ENCODE measurements around the gene SRXN1. TPM values are rescaled to one million over a fixed set of nuclear protein-coding genes. Genes with fewer than 3 reads are reported as not detected.

The SRXN1 gene
- total and polyA plus RNA-seq, 2 donors from 2014 or later: 17.4 to 51.1 TPM

- no peaks in the 10 kb centered on the region for H3K9me3 ChIP-seq (ENCODE audit: control insufficient read depth in 2 of 3, insufficient read depth in 1 of 3, low read length in 3 of 3)
- DNase-seq (no peak), FAIRE-seq (no peak)
- TF ChIP-seq CTCF (IDR thresholded peaks at IDR 0.05; ENCODE audit: borderline replicate concordance, extremely low read depth, insufficient read depth): no peak
- H3K9ac ChIP-seq (ENCODE audit: low read length in 3 of 3): no peak overlapping the region
- no peaks in the 10 kb centered on the region for H3K36me3 ChIP-seq (ENCODE audit: control insufficient read depth in 2 of 3, insufficient read depth in 3 of 3, low read length in 3 of 3)
- no peaks in the 10 kb centered on the region for H3K4me1 ChIP-seq (ENCODE audit: control insufficient read depth in 2 of 3, insufficient read depth in 2 of 3, low read depth in 1 of 3, low read length in 3 of 3)
- H3K27ac ChIP-seq (ENCODE audit: low read depth in 2 of 2, low read length in 2 of 2): no peak overlapping the region
- H3K4me3 ChIP-seq (ENCODE audit: low read length in 3 of 3): no peak overlapping the region
- no peaks in the 10 kb centered on the region for H3K27me3 ChIP-seq (ENCODE audit: control insufficient read depth, insufficient read depth, low read length)
- intact Hi-C loops (cut with DNase I): no loop called here
These were observed 46.3 kb upstream of the SRXN1 start for GRCh38 chr20:699342-699741.

GRCh38 chr20:698276-698675 lies 45.3 kb upstream of the SRXN1 start:
- no peak for FAIRE-seq
- TF ChIP-seq CTCF (IDR thresholded peaks at IDR 0.05; ENCODE audit: borderline replicate concordance, extremely low read depth, insufficient read depth): no peak
- H3K36me3 ChIP-seq (ENCODE audit: control insufficient read depth in 2 of 3, insufficient read depth in 3 of 3, low read length in 3 of 3): no peaks in the 10 kb centered on the region
- H3K9me3 ChIP-seq (ENCODE audit: control insufficient read depth in 2 of 3, insufficient read depth in 1 of 3, low read length in 3 of 3): no peaks in the 10 kb centered on the region
- intact Hi-C loops (cut with DNase I): no loop called here
- no peaks in the 10 kb centered on the region for H3K27me3 ChIP-seq (ENCODE audit: control insufficient read depth, insufficient read depth, low read length)
- no peak overlapping the region for H3K4me3 ChIP-seq (ENCODE audit: low read length in 3 of 3)
- no peaks in the 10 kb centered on the region for H3K4me1 ChIP-seq (ENCODE audit: control insufficient read depth in 2 of 3, insufficient read depth in 2 of 3, low read depth in 1 of 3, low read length in 3 of 3)
- H3K27ac ChIP-seq (ENCODE audit: low read depth in 2 of 2, low read length in 2 of 2): no peak overlapping the region
- no peak overlapping the region for H3K9ac ChIP-seq (ENCODE audit: low read length in 3 of 3)
- no peak for DNase-seq

- intact Hi-C loops (cut with DNase I): no loop called here
- no peak for TF ChIP-seq CTCF (IDR thresholded peaks at IDR 0.05; ENCODE audit: borderline replicate concordance, extremely low read depth, insufficient read depth)
- Histone ChIP-seq H3K27me3 (ENCODE audit: control insufficient read depth, insufficient read depth, low read length) (no peaks in the 10 kb centered on the region), H3K27ac (ENCODE audit: low read depth in 2 of 2, low read length in 2 of 2) (no peak overlapping the region), H3K4me1 (ENCODE audit: control insufficient read depth in 2 of 3, insufficient read depth in 2 of 3, low read depth in 1 of 3, low read length in 3 of 3) (no peaks in the 10 kb centered on the region), H3K9me3 (ENCODE audit: control insufficient read depth in 2 of 3, insufficient read depth in 1 of 3, low read length in 3 of 3) (no peaks in the 10 kb centered on the region), H3K9ac (ENCODE audit: low read length in 3 of 3) (no peak overlapping the region), H3K4me3 (ENCODE audit: low read length in 3 of 3) (no peak overlapping the region), H3K36me3 (ENCODE audit: control insufficient read depth in 2 of 3, insufficient read depth in 3 of 3, low read length in 3 of 3) (no peaks in the 10 kb centered on the region)
- DNase-seq (no peak), FAIRE-seq (no peak)
These were observed 44.8 kb upstream of the SRXN1 start for GRCh38 chr20:697826-698225.

GRCh38 chr20:695165-695866 lies 42.3 kb upstream of the SRXN1 start:
- no peak overlapping the region for H3K9ac ChIP-seq (ENCODE audit: low read length in 3 of 3)
- H3K27me3 ChIP-seq (ENCODE audit: control insufficient read depth, insufficient read depth, low read length): no peaks in the 10 kb centered on the region
- no peaks in the 10 kb centered on the region for H3K9me3 ChIP-seq (ENCODE audit: control insufficient read depth in 2 of 3, insufficient read depth in 1 of 3, low read length in 3 of 3)
- no peak for FAIRE-seq
- TF ChIP-seq CTCF (IDR thresholded peaks at IDR 0.05; ENCODE audit: borderline replicate concordance, extremely low read depth, insufficient read depth): no peak
- no peak overlapping the region for H3K4me3 ChIP-seq (ENCODE audit: low read length in 3 of 3)
- DNase-seq: peak in 1 of 5 donors; percentile 20
- intact Hi-C loops (cut with DNase I): no loop called here
- H3K27ac ChIP-seq (ENCODE audit: low read depth in 2 of 2, low read length in 2 of 2): no peak overlapping the region
- H3K4me1 ChIP-seq (ENCODE audit: control insufficient read depth in 2 of 3, insufficient read depth in 2 of 3, low read depth in 1 of 3, low read length in 3 of 3): no peaks in the 10 kb centered on the region
- H3K36me3 ChIP-seq (ENCODE audit: control insufficient read depth in 2 of 3, insufficient read depth in 3 of 3, low read length in 3 of 3): no peaks in the 10 kb centered on the region
